HepG2 (cell line): Measurements from ENCODE around the gene BCAS4. TPM values are rescaled to one million over a fixed set of nuclear protein-coding genes. Genes with fewer than 3 reads are reported as not detected.

Experiments used
- ATAC-seq: fragments of 200-7000 bp; cut with Tn5 transposase; 3 replicates; pipeline ENCODE4 v1.9.1; 2020; ENCODE audit warnings: mild to moderate bottlenecking, moderate library complexity
- BruUV-seq: library from RNA; stranded (reverse); fragments of 400-500 nt; replicated peaks from 2 replicates; lab custom pipeline; 2021; lab: Mats Ljungman, UMichigan
- CTCF ChIA-PET: fragments of 300-600 bp; formaldehyde crosslinking; extraction: SDS; loops from one replicate; lab custom pipeline; 2021; ENCODE audit warnings: low total read pairs, inconsistent platforms, low intra/inter-chr PET ratio; lab: Yijun Ruan, JAX
- POLR2A ChIA-PET: fragments of 350-600 bp; sonication (Branson Sonifier 250); formaldehyde crosslinking; loops from one replicate; lab custom pipeline; 2020; ENCODE audit warnings: antibody characterized with exemption, inconsistent platforms; lab: Yijun Ruan, JAX
- DNase-seq: peaks from one replicate; pipeline ENCODE4 v3.0.0-alpha.2; 2015; ENCODE audit warnings: low spot score
- FAIRE-seq: peaks from 3 replicates; lab custom pipeline; 2011; peaks lifted over from hg19 to GRCh38; lab: Jason Lieb, UNC
- H2AFZ ChIP-seq: one replicate; pipeline ENCODE4 v1.6.1; 2011; ENCODE audit warnings: low read length, inconsistent platforms
- H3K27ac ChIP-seq: fragments of 300-600 bp; 3 replicates; pipeline ENCODE4 v1.8.0; 2011; ENCODE audit warnings: mixed run types, mild to moderate bottlenecking, mixed read lengths, low read length, inconsistent platforms; ENCODE audit not compliant: insufficient read depth; ENCODE audit errors: extremely low read length
- H3K27me3 ChIP-seq, 2 experiments: fragments of 200-600 bp in 1 of 2; 2 replicates in 1 of 2; 3 replicates in 1 of 2; pipeline versions ENCODE4 v1.6.0 to v1.8.0; 2011; ENCODE audit warnings: low read length in 2 of 2, mild to moderate bottlenecking in 2 of 2, moderate library complexity in 2 of 2, inconsistent platforms in 1 of 2; ENCODE audit not compliant: insufficient read depth in 2 of 2, control insufficient read depth in 1 of 2
- H3K36me3 ChIP-seq, 2 experiments: fragments of 200-600 bp in 1 of 2; replicated peaks in 1 of 2; 2 replicates in 1 of 2; 3 replicates in 1 of 2; pipeline versions ENCODE4 v1.5.1 to v1.8.0; 2011; ENCODE audit warnings: low read length in 2 of 2, inconsistent platforms in 1 of 2; ENCODE audit not compliant: insufficient read depth in 2 of 2, control insufficient read depth in 1 of 2
- H3K4me1 ChIP-seq: 2 replicates; pipeline ENCODE4 v1.5.1; 2012; ENCODE audit warnings: low read length, inconsistent platforms; ENCODE audit not compliant: insufficient read depth
- H3K4me2 ChIP-seq: 2 replicates; pipeline ENCODE4 v1.6.0; 2011; ENCODE audit warnings: low read depth, low read length, inconsistent platforms
- H3K4me3 ChIP-seq, 3 experiments: fragments of 200-600 bp in 1 of 3; sonication (generic), shearing (Covaris generic) in 1 of 3; replicated peaks in 1 of 3; 2 replicates each; pipeline ENCODE4 v1.5.1; 2011 to 2016; ENCODE audit warnings: low read length in 3 of 3, inconsistent platforms in 2 of 3, low read depth in 2 of 3, mild to moderate bottlenecking in 2 of 3, control low read depth in 1 of 3, mixed read lengths in 1 of 3; ENCODE audit not compliant: insufficient read depth in 1 of 3
- H3K79me2 ChIP-seq: one replicate; pipeline ENCODE4 v1.6.1; 2011; ENCODE audit warnings: low read length, inconsistent platforms; ENCODE audit not compliant: insufficient read depth
- H3K9ac ChIP-seq: 2 replicates; pipeline ENCODE4 v1.6.0; 2011; ENCODE audit warnings: mild to moderate bottlenecking, low read depth, low read length, inconsistent platforms; ENCODE audit not compliant: insufficient read depth
- H3K9me3 ChIP-seq: 2 replicates; pipeline ENCODE4 v1.5.1; 2012; ENCODE audit warnings: mild to moderate bottlenecking, low read length
- H4K20me1 ChIP-seq: 2 replicates; pipeline ENCODE4 v1.6.0; 2011; ENCODE audit warnings: inconsistent platforms, mild to moderate bottlenecking, low read length, moderate library complexity; ENCODE audit not compliant: insufficient read depth
- RBM22 ChIP-seq: fragments of 200-400 bp; formaldehyde crosslinking; optimal IDR thresholded peaks from 2 replicates; pipeline ENCODE3; 2017; ENCODE audit warnings: mild to moderate bottlenecking, low read length, moderate library complexity
- SOX13 ChIP-seq, 3 experiments: fragments of 450-650 bp in 1 of 3; sonication (generic) in 1 of 3; formaldehyde crosslinking in 1 of 3; IDR thresholded peaks in 2 of 3; conservative IDR thresholded peaks in 1 of 3; 2 replicates each; pipeline versions ENCODE4 v1.5.0 to v1.6.1; 2016 to 2020; ENCODE audit warnings: antibody characterized with exemption in 1 of 3, mild to moderate bottlenecking in 1 of 3, missing compliant biosample characterization in 1 of 3, missing genetic modification reagents in 1 of 3, moderate library complexity in 1 of 3
- ZNF7 ChIP-seq: IDR thresholded peaks from 2 replicates; pipeline ENCODE4 v1.6.1; 2016; ENCODE audit warnings: missing biosample characterization, missing genetic modification reagents
- WGBS: methylation state at CpG from one replicate; pipeline ENCODE4 v1.1.6; 2017; ENCODE audit warnings: low lambda C conversion rate; 5-methylcytosine and 5-hydroxymethylcytosine counted together
- in situ Hi-C: cut with HindIII; loops from 2 replicates; pipeline ENCODE4 v1.10.0; 2017; ENCODE audit warnings: low pct_unique_long_range_greater_than_20kb; ENCODE audit not compliant: extremely low pct_ligation_motif_present
- intact Hi-C: fragments of 100-400 bp; cut with micrococcal nuclease; formaldehyde crosslinking; loops from one replicate; pipeline ENCODE4 v1.10.0; 2022; ENCODE audit not compliant: unreplicated experiment
- polyA plus RNA-seq, 8 experiments: library from polyadenylated mRNA; depleted of rRNA in 3 of 8; stranded (reverse) in 7 of 8; unstranded in 1 of 8; fragments of >200 nt; fragmentation: Illumina TruSeq in 4 of 8; extraction: Trizol in 4 of 8; gene quantifications; 2 replicates each; pipeline versions ENCODE4 v1.2.1 to v1.2.3, GENCODE V29; 2011 to 2016; ENCODE audit warnings: low read depth in 4 of 8, missing spikeins in 1 of 8, mixed read lengths in 1 of 8; ENCODE audit not compliant: insufficient read depth in 1 of 8
- total RNA-seq, 5 experiments: library from RNA; depleted of rRNA; stranded (reverse); fragments of >200 nt; fragmentation: Illumina TruSeq; extraction: Trizol; gene quantifications; 2 replicates each; pipeline ENCODE4 v1.2.3, GENCODE V29; 2016; ENCODE audit warnings: low read depth in 1 of 5
- TF ChIP-seq, protein P1 (sequence below): fragments of 450-650 bp; IDR thresholded peaks from 2 replicates; pipeline ENCODE4 v1.6.1; 2017; ENCODE audit warnings: mild to moderate bottlenecking

The BCAS4 gene
- total and polyA plus RNA-seq, 2 of the 13 experiments (the other 11 are each of a cell fraction or from before 2014, with no cell fraction given): 7.2 to 8.0 TPM

GRCh38 chr20:50916257-50916656 is 121.4 kb downstream of the BCAS4 start (continued):
- TF ChIP-seq SOX13 (IDR thresholded peaks at IDR 0.05) (no peak), SOX13 (CRISPR knock-in tag; conservative IDR thresholded peaks at IDR 0.05 in 1 of 2, IDR thresholded peaks at IDR 0.05 in 1 of 2) (no peak)
- TF ChIP-seq, protein P1, sequence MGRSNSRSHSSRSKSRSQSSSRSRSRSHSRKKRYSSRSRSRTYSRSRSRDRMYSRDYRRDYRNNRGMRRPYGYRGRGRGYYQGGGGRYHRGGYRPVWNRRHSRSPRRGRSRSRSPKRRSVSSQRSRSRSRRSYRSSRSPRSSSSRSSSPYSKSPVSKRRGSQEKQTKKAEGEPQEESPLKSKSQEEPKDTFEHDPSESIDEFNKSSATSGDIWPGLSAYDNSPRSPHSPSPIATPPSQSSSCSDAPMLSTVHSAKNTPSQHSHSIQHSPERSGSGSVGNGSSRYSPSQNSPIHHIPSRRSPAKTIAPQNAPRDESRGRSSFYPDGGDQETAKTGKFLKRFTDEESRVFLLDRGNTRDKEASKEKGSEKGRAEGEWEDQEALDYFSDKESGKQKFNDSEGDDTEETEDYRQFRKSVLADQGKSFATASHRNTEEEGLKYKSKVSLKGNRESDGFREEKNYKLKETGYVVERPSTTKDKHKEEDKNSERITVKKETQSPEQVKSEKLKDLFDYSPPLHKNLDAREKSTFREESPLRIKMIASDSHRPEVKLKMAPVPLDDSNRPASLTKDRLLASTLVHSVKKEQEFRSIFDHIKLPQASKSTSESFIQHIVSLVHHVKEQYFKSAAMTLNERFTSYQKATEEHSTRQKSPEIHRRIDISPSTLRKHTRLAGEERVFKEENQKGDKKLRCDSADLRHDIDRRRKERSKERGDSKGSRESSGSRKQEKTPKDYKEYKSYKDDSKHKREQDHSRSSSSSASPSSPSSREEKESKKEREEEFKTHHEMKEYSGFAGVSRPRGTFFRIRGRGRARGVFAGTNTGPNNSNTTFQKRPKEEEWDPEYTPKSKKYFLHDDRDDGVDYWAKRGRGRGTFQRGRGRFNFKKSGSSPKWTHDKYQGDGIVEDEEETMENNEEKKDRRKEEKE: no peak

- in situ Hi-C loops (no loop called here), intact Hi-C loops (no loop called here)
- Histone ChIP-seq H4K20me1 (peaks cover 66% of the 10 kb centered on the region), H3K4me2 (no peak overlapping the region), H3K4me1 (peaks cover 5% of the 10 kb centered on the region), H2AFZ (no peak overlapping the region), H3K36me3 (peaks cover 8 to 42% of the 10 kb centered on the region in 2 experiments), H3K79me2 (peaks cover 94% of the 10 kb centered on the region), H3K9ac (no peak overlapping the region), H3K27ac (no peak overlapping the region), H3K9me3 (no peaks in the 10 kb centered on the region), H3K27me3 (no peaks in the 10 kb centered on the region), H3K4me3 (no peak overlapping the region)
- DNase-seq: no peak
- BruUV-seq: no TSS peak
- ChIA-PET POLR2A (no interaction called here), CTCF (no interaction called here)
- no peak for TF ChIP-seq ZNF7 (CRISPR knock-in tag)
- peak; percentile 31 for TF ChIP-seq RBM22
- 100% methylated on average over 3 of the region's 3 CpGs for WGBS
- no peak for FAIRE-seq
- no peak for ATAC-seq
Observed at GRCh38 chr20:50916934-50917333, 122.1 kb downstream of the BCAS4 start.
